ENCODE measurements around the gene LTA.
A peak's percentile ranks its signal among the peaks of the same experiment; 100 is the strongest.

DNA sequence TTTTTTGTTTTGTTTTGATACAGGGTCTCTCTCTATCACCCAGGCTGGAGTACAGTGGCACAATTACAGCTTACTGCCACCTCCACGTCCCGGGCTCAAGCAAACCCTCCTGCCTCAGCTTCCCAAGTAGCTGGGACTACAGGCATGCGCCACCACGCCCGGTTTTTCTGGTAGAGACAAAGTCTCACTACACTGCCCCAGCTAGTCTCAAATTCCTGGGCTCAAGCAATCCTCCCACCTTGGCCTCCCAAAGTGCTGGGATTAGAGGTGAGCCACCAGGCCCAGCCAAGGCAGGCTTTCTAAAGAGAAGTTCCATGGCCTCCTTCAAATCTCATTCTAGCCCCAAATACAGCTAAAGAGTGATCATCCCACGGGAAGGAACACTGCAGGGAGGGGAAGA lies 38.1 kb upstream of the LTA start:
- TF ChIP-seq EZH2phosphoT487 (IDR thresholded peaks at IDR 0.05; ENCODE audit: unreplicated experiment) (no peak), EZH2 (IDR thresholded peaks at IDR 0.05; ENCODE audit: low read depth, unreplicated experiment) (no peak), POLR2AphosphoS5 (IDR thresholded peaks at IDR 0.05; ENCODE audit: low read depth) (0 out of 2 replicates have a peak, but pooled peaks have one; percentile 10), REST (IDR thresholded peaks at IDR 0.05; ENCODE audit: unreplicated experiment) (no peak)
- TF ChIP-seq, protein P1, sequence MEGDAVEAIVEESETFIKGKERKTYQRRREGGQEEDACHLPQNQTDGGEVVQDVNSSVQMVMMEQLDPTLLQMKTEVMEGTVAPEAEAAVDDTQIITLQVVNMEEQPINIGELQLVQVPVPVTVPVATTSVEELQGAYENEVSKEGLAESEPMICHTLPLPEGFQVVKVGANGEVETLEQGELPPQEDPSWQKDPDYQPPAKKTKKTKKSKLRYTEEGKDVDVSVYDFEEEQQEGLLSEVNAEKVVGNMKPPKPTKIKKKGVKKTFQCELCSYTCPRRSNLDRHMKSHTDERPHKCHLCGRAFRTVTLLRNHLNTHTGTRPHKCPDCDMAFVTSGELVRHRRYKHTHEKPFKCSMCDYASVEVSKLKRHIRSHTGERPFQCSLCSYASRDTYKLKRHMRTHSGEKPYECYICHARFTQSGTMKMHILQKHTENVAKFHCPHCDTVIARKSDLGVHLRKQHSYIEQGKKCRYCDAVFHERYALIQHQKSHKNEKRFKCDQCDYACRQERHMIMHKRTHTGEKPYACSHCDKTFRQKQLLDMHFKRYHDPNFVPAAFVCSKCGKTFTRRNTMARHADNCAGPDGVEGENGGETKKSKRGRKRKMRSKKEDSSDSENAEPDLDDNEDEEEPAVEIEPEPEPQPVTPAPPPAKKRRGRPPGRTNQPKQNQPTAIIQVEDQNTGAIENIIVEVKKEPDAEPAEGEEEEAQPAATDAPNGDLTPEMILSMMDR (conservative IDR thresholded peaks at IDR 0.05; ENCODE audit: low read depth in 2 of 2), result no peak

Data from GM23338 (cell line).